Skeletal muscle satellite cell (primary cell): ENCODE data around the gene DAPK1.

Source experiments
- H3K27me3 ChIP-seq: 2 replicates; pipeline ENCODE4 v1.7.0; 2013; ENCODE audit warnings: low read length; ENCODE audit not compliant: control insufficient read depth, insufficient read depth
- H3K36me3 ChIP-seq: 2 replicates; pipeline ENCODE4 v1.7.0; 2013; ENCODE audit warnings: mild to moderate bottlenecking, control low read depth, low read length; ENCODE audit not compliant: insufficient read depth
- H3K4me1 ChIP-seq: 2 replicates; pipeline ENCODE4 v1.7.0; 2013; ENCODE audit warnings: low read length; ENCODE audit not compliant: control insufficient read depth, insufficient read depth
- H3K4me2 ChIP-seq: 2 replicates; pipeline ENCODE4 v1.7.0; 2013; ENCODE audit warnings: mild to moderate bottlenecking, low read length
- H3K4me3 ChIP-seq: 2 replicates; pipeline ENCODE4 v1.7.0; 2013; ENCODE audit warnings: low read length
- H3K9ac ChIP-seq: 2 replicates; pipeline ENCODE4 v1.7.0; 2013; ENCODE audit warnings: mild to moderate bottlenecking, low read depth, low read length, moderate library complexity
- H3K9me3 ChIP-seq: replicated peaks from 2 replicates; pipeline ENCODE4 v1.7.0; 2013; ENCODE audit warnings: mild to moderate bottlenecking, control low read depth, low read length

The DAPK1 gene

DNA sequence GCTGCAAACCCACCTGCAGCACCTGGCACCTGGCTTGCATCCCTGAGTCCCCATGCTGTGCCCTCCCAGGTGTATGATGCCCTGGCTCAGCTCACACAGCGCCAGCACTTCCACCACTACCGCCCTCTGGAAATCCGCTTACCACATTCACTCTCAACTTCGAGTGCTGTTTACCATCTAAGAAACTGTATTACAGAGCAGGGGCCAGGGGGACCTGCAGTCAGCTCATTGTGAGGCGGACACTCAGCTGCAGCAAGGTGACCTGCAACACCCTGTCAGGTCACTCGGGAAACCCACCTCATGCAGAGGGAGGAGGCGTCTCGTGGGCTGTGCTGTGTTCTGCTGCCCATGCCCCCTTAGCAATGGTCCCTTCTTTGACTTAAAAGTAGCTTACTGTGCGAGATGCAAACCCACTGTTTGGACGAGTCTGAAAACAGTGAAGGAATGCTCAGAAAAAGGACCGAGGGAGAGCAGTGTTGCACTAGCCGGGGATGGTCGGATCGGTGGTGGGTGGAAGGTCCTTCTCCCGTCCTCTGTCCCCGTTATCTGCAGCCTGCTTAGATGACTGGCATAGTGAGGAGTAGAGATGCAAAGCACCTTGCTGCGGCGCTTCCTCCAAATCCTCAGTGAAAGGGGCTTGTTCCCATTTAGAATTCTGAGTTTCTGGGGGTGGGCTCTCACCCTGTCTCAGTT is 173.1 kb downstream of the DAPK1 start:
- H3K4me2 ChIP-seq, result no peak overlapping the region

GRCh38 chr9:87671478-87671877 is 173.8 kb downstream of the DAPK1 start:
- Histone ChIP-seq H3K9ac (no peak overlapping the region), H3K4me1 (no peaks in the 10 kb centered on the region), H3K36me3 (peaks cover 17% of the 10 kb centered on the region), H3K27me3 (no peaks in the 10 kb centered on the region), H3K9me3 (peaks cover 7% of the 10 kb centered on the region), H3K4me2 (no peak overlapping the region), H3K4me3 (no peak overlapping the region)

More for the DNA sequence above, 173.1 kb downstream of the DAPK1 start:
- H3K9ac ChIP-seq, result no peak overlapping the region
- no peak overlapping the region for H3K4me3 ChIP-seq
- H3K27me3 ChIP-seq, result no peaks in the 10 kb centered on the region
- H3K9me3 ChIP-seq, result peaks cover 7% of the 10 kb centered on the region
- peaks cover 20% of the 10 kb centered on the region for H3K36me3 ChIP-seq
- H3K4me1 ChIP-seq, result no peaks in the 10 kb centered on the region

DNA sequence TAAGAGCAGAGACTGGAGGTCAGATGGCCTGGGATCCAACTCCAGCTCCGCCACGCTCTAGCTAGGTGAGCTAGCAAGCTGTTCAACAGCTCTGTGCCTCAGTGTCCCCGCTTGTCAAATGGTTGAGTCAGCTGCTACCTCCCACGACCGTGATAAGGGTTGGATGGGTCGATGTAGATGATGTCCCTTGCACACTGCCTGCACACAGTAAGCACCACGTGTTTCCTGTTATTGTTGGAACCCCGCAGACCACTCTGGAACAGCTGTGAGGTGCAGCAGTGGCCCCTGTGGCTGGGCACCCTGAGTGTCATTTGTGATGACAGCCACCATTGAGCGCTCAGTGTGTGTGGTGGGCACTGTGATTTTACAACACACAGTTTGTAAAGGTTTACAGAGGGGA is 174.3 kb downstream of the DAPK1 start:
- H3K4me3 ChIP-seq, result no peak overlapping the region
- no peaks in the 10 kb centered on the region for H3K4me1 ChIP-seq
- peaks cover 15% of the 10 kb centered on the region for H3K36me3 ChIP-seq
- H3K4me2 ChIP-seq, result no peak overlapping the region
- H3K27me3 ChIP-seq, result no peaks in the 10 kb centered on the region
- H3K9me3 ChIP-seq, result peaks cover 3% of the 10 kb centered on the region
- H3K9ac ChIP-seq, result no peak overlapping the region

DNA sequence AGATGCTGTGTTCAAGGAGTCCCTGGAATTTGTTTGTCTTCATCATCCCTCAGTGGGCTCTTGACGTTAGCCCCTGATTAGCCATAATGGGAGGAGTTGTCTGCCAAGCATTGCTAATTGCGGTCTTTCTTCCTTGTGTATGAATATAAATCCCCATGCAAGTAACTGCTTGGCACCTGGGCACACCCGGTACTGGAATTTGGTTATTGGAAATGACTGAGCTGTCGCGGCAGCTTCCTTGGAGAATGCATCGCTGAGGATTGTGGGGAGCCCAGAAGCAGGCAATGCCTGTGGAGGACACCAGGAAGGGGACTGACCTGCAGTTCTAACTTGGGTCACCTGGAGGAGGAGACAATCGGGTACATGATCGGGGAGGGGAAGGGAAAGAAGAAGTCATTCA is 174.9 kb downstream of the DAPK1 start:
- H3K4me3 ChIP-seq, result no peak overlapping the region
- no peak overlapping the region for H3K4me2 ChIP-seq
- peaks cover 11% of the 10 kb centered on the region for H3K36me3 ChIP-seq
- H3K4me1 ChIP-seq, result no peaks in the 10 kb centered on the region
- H3K27me3 ChIP-seq, result no peaks in the 10 kb centered on the region
- H3K9ac ChIP-seq, result no peak overlapping the region
- no peaks in the 10 kb centered on the region for H3K9me3 ChIP-seq

GRCh38 chr9:87673446-87674120 is 175.9 kb downstream of the DAPK1 start:
- H3K4me2 ChIP-seq, result no peak overlapping the region
- H3K9ac ChIP-seq, result no peak overlapping the region
- no peaks in the 10 kb centered on the region for H3K9me3 ChIP-seq
- no peaks in the 10 kb centered on the region for H3K27me3 ChIP-seq
- no peaks in the 10 kb centered on the region for H3K4me1 ChIP-seq
- H3K4me3 ChIP-seq, result no peak overlapping the region
- H3K36me3 ChIP-seq, result peaks cover 7% of the 10 kb centered on the region

GRCh38 chr9:87674565-87675299 is 177.1 kb downstream of the DAPK1 start:
- peaks cover 4% of the 10 kb centered on the region for H3K36me3 ChIP-seq
- no peak overlapping the region for H3K4me2 ChIP-seq
- H3K9ac ChIP-seq, result no peak overlapping the region
- no peaks in the 10 kb centered on the region for H3K9me3 ChIP-seq
- H3K4me1 ChIP-seq, result no peaks in the 10 kb centered on the region
- H3K27me3 ChIP-seq, result no peaks in the 10 kb centered on the region
- H3K4me3 ChIP-seq, result no peak overlapping the region

GRCh38 chr9:87675906-87676515 is 178.3 kb downstream of the DAPK1 start:
- H3K27me3 ChIP-seq, result no peaks in the 10 kb centered on the region
- no peak overlapping the region for H3K4me3 ChIP-seq
- no peaks in the 10 kb centered on the region for H3K36me3 ChIP-seq
- no peaks in the 10 kb centered on the region for H3K9me3 ChIP-seq
- no peak overlapping the region for H3K9ac ChIP-seq
- H3K4me2 ChIP-seq, result no peak overlapping the region
- H3K4me1 ChIP-seq, result no peaks in the 10 kb centered on the region

DNA sequence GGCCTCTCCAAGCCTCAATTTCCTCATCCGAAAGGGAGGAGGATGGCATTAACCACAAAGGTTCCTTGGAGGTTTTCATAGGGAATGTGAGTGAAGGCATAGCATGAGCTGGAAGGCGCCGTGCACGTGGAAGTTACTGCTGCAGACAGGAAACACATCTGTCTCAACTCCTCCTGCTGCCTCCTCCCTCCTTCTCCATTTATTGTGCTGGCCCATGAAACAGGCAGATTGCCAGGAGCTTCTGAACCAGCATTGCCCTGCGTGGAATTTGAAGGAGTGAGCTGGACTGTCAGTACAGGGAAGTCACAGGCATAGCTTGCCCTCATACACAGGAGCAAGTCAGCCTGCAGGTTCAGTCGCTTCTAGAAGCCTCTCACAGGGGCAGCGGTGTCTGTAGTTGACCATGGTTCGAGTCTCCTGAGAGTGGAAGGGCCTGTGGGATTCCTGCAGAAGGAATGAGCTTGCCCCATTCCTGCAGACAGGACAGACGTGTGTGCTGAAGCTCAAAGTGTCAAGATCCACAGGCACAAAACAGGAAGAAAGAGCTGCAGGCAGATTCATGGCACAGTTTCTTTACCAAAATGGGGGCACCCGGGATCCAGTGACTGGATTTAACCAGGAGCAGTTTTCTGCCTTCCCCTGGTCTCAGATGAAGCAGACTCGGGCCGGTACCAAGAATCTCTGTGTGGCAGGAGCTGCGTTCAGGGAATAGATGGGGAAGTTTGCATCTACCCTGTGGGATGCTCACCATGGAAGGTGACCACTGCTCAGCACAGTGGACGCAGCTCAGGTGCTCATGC is 179.5 kb downstream of the DAPK1 start:
- H3K4me2 ChIP-seq, result no peak overlapping the region
- H3K9me3 ChIP-seq, result no peaks in the 10 kb centered on the region
- H3K4me3 ChIP-seq, result no peak overlapping the region
- peaks cover 8% of the 10 kb centered on the region for H3K36me3 ChIP-seq
- no peaks in the 10 kb centered on the region for H3K4me1 ChIP-seq
- H3K27me3 ChIP-seq, result no peaks in the 10 kb centered on the region
- no peak overlapping the region for H3K9ac ChIP-seq

DNA sequence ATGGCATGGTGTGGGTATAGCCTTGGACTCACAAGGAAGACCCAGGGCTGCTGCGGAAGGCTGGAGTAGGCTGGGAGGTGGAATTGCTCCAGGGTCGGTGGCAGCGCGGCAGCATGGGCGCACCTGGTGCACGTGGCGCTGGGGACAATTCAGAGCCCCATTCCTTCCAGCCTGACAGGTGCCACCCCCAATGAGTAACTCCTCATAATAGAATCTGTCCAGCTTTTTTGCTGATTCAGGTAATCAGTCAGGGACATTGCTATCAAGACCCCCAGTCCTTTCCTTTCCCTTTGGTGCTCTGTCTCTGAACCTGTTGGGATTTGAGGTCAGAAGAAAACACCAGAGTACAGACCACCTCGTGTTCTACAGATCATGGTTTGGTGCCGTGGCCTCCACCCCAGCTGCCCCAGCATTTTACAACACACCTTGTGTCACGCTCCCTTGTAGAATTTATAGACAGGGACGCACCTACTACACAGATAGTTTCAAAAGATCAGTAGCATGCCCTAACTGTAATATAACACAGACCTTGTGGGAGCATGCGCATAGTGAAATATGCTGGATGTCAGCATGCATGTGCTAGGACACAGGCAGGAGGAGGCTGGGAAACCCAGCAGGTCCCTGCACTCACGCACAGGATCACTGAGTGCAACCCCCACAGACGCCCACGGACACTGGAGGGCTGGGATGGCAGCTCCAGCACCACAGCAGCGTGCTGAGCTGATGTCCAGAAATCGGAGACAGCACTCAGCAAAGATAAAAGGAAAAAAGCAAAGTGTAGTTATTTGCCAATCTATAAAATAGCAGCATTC is 180.3 kb downstream of the DAPK1 start:
- no peaks in the 10 kb centered on the region for H3K9me3 ChIP-seq
- no peaks in the 10 kb centered on the region for H3K4me1 ChIP-seq
- H3K36me3 ChIP-seq, result peaks cover 10% of the 10 kb centered on the region
- no peak overlapping the region for H3K4me3 ChIP-seq
- no peaks in the 10 kb centered on the region for H3K27me3 ChIP-seq
- H3K4me2 ChIP-seq, result no peak overlapping the region
- no peak overlapping the region for H3K9ac ChIP-seq

GRCh38 chr9:87678650-87679355 is 181.1 kb downstream of the DAPK1 start:
- no peaks in the 10 kb centered on the region for H3K27me3 ChIP-seq
- no peak overlapping the region for H3K9ac ChIP-seq
- no peak overlapping the region for H3K4me2 ChIP-seq
- H3K9me3 ChIP-seq, result no peaks in the 10 kb centered on the region
- H3K4me3 ChIP-seq, result no peak overlapping the region
- H3K4me1 ChIP-seq, result no peaks in the 10 kb centered on the region
- H3K36me3 ChIP-seq, result peaks cover 10% of the 10 kb centered on the region
